Cardiac fibroblast (primary cell): ENCODE results near the gene FASTKD3.

Experiments used
- DNase-seq, 2 donors: peaks; one replicate each; pipeline versions ENCODE4 v3.0.0 to v3.0.0-alpha.2; 2010; ENCODE audit warnings: low read depth in 2 of 2
- H3K4me3 ChIP-seq, 2 donors: replicated peaks in 1 of 2; 1 replicate in 1 of 2; 2 replicates in 1 of 2; pipeline ENCODE4 v1.5.1; 2011; ENCODE audit warnings: low read depth in 2 of 2, low read length in 2 of 2, mild to moderate bottlenecking in 2 of 2, moderate library complexity in 1 of 2
- TF ChIP-seq, protein P1 (sequence below): IDR thresholded peaks from one replicate; pipeline ENCODE4 v1.5.1; 2011; ENCODE audit warnings: low read depth, mild to moderate bottlenecking, low read length, inconsistent platforms

The FASTKD3 gene

DNA sequence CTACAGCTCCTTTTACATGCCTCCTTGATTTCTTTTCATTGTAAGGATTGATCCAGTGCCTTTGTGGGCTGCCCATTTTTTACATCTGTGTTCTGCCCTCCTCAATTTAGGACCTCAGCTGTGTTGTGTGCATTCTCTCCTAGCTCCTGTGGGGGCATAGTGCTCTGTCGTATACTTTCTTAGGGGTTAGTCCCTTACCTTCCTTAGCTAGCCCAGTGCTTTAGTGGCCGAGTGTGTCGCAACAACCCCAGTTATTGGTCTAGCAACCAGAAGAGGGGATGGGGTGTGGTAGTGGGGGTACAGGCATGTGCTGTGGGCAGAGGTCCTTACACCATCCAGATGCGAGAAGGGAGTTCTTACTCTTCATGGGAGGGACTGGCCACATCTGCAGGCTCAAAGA is 12.3 kb upstream of the FASTKD3 start:
- TF ChIP-seq, protein P1, sequence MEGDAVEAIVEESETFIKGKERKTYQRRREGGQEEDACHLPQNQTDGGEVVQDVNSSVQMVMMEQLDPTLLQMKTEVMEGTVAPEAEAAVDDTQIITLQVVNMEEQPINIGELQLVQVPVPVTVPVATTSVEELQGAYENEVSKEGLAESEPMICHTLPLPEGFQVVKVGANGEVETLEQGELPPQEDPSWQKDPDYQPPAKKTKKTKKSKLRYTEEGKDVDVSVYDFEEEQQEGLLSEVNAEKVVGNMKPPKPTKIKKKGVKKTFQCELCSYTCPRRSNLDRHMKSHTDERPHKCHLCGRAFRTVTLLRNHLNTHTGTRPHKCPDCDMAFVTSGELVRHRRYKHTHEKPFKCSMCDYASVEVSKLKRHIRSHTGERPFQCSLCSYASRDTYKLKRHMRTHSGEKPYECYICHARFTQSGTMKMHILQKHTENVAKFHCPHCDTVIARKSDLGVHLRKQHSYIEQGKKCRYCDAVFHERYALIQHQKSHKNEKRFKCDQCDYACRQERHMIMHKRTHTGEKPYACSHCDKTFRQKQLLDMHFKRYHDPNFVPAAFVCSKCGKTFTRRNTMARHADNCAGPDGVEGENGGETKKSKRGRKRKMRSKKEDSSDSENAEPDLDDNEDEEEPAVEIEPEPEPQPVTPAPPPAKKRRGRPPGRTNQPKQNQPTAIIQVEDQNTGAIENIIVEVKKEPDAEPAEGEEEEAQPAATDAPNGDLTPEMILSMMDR, result no peak
- DNase-seq, result no peak
- H3K4me3 ChIP-seq, result no peak overlapping the region

DNA sequence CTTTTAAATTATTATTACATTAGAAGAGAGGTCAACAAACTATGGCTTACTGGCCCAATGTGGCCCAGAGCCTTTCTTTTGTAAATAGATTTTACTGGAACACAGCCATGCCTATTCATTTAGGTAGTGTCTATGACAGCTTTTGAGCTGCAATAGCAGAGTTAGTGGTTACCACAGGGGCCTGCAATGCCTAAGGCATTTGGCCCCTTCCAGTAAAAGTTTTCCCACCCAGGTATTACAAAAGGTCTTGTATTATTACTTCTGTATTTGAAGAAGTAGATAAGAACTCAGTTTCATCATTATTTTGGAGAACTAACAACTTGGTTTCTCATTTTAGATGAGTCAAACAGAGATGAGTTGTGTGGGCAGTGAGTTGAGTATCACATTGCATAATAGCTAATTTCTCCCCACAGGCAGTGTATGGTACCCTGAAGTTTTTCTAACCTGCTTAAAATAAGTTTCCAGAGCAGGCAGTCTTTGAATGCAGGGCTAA is 9.6 kb upstream of the FASTKD3 start:
- TF ChIP-seq, protein P1, result no peak
- H3K4me3 ChIP-seq, result no peak overlapping the region
- peak; percentile 44 to 66 for DNase-seq

DNA sequence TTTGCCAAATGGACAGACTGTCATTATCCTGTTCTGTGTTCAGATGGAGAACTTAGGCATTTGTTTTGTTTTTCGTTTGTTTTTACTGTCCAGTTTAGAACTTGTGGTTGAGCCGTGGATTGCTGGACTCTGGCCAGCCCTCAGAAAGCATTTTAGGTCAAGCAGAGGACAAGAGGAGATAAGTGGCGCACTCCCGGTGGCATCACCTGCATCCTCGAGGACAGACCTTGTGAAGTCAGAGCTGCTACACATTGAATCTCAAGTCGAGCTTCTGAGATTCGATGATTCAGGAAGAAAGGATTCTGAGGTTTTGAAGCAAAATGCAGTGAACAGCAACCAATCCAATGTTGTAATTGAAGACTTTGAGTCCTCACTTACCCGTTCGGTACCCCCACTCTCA is 9.0 kb upstream of the FASTKD3 start:
- no peak overlapping the region for H3K4me3 ChIP-seq
- peak; percentile 17 to 46 for DNase-seq
- TF ChIP-seq, protein P1, result no peak

GRCh38 chr5:7876867-7877266 is 8.0 kb upstream of the FASTKD3 start:
- DNase-seq, result peak; percentile 13 to 70
- TF ChIP-seq, protein P1, result no peak
- H3K4me3 ChIP-seq, result no peak overlapping the region

- no peak overlapping the region for H3K4me3 ChIP-seq
- TF ChIP-seq, protein P1, result no peak
These were observed 6.3 kb upstream of the FASTKD3 start for GRCh38 chr5:7875151-7875550.

DNA sequence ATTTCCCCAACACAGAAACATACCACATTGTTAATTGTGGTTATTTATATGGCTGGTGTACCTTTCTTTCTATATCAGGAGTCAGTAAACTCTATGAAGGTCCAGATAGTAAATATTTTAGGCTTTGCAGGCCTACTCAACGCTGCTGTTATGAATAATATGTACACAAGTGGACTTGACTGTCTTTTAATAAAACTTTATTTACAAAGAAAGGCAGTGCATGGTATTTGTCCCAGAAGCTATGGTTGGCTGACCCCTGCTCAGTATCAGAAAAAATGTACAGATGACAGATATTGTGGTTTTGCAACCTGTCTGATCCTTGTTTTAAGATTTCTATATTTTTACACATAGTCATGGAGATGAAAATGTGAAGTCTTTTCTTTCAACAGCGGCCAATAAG is 5.8 kb upstream of the FASTKD3 start:
- TF ChIP-seq, protein P1, result no peak
- no peak overlapping the region for H3K4me3 ChIP-seq
- DNase-seq, result no peak

More at GRCh38 chr5:7875151-7875550, 6.3 kb upstream of the FASTKD3 start:
- no peak for DNase-seq

- DNase-seq, result no peak
- H3K4me3 ChIP-seq, result no peak overlapping the region
- TF ChIP-seq, protein P1, result no peak
These were observed 4.4 kb upstream of the FASTKD3 start for GRCh38 chr5:7873216-7873615.
